CD4-positive, alpha-beta T cell treated with Interleukin-6 for 4 hours (primary cell): Measurements from ENCODE around the gene PGLYRP4.
"Not testable (repeated sequence)": the region's sequence is repeated elsewhere in the genome, so short reads cannot be mapped to it uniquely, and the experiment has no call there.

Experiments
- DNase-seq: peaks from one replicate; pipeline ENCODE4 v3.0.0-alpha.2; 2020; ENCODE audit warnings: mixed read lengths

The PGLYRP4 gene

GRCh38 chr1:153336650-153337049, 12.0 kb downstream of the PGLYRP4 start:
- no peak for DNase-seq

- no peak for DNase-seq
Measured at GRCh38 chr1:153333902-153334301, 14.7 kb downstream of the PGLYRP4 start.

- DNase-seq, result no peak
Measured at GRCh38 chr1:153324912-153325311, 23.7 kb downstream of the PGLYRP4 start.

GRCh38 chr1:153322568-153322967, 26.1 kb downstream of the PGLYRP4 start:
- no peak for DNase-seq

- DNase-seq, result not testable (repeated sequence)
Measured at GRCh38 chr1:153318145-153318544, 30.5 kb downstream of the PGLYRP4 start.

- DNase-seq, result not testable (repeated sequence)
Measured at GRCh38 chr1:153316013-153316412, 32.6 kb downstream of the PGLYRP4 start.

GRCh38 chr1:153314388-153314787, 34.3 kb downstream of the PGLYRP4 start:
- not testable (repeated sequence) for DNase-seq

GRCh38 chr1:153313288-153313687, 35.4 kb downstream of the PGLYRP4 start:
- no peak for DNase-seq

GRCh38 chr1:153312570-153313186, 36.0 kb downstream of the PGLYRP4 start, which contains the start of gene PGLYRP3:
Gene PGLYRP3, minus strand, starts transcription at chr1:153312952. Its CDS starts 2,287 bp downstream, at chr1:153310665.
- no peak for DNase-seq

- no peak for DNase-seq
Measured at GRCh38 chr1:153310526-153310925, 38.1 kb downstream of the PGLYRP4 start.

- no peak for DNase-seq
Measured at GRCh38 chr1:153309441-153309840, 39.2 kb downstream of the PGLYRP4 start.

- DNase-seq, result no peak
Measured at GRCh38 chr1:153308540-153308939, 40.1 kb downstream of the PGLYRP4 start.

GRCh38 chr1:153307221-153307600, 41.4 kb downstream of the PGLYRP4 start:
- DNase-seq, result no peak

- DNase-seq, result no peak
Measured at GRCh38 chr1:153306303-153307220, 42.1 kb downstream of the PGLYRP4 start.

GRCh38 chr1:153305682-153306081, 43.0 kb downstream of the PGLYRP4 start:
- DNase-seq, result no peak

GRCh38 chr1:153302308-153302707, 46.3 kb downstream of the PGLYRP4 start:
- DNase-seq, result no peak

- DNase-seq, result peak; percentile 20
Measured at GRCh38 chr1:153293851-153294250, 54.8 kb downstream of the PGLYRP4 start.

GRCh38 chr1:153293480-153293775, 55.2 kb downstream of the PGLYRP4 start:
- no peak for DNase-seq

GRCh38 chr1:153292740-153293479, 55.7 kb downstream of the PGLYRP4 start:
- DNase-seq, result no peak

GRCh38 chr1:153292185-153292584, 56.5 kb downstream of the PGLYRP4 start:
- DNase-seq, result no peak

- DNase-seq, result no peak
Measured at GRCh38 chr1:153291514-153291913, 57.1 kb downstream of the PGLYRP4 start.

GRCh38 chr1:153288634-153289275, 59.9 kb downstream of the PGLYRP4 start:
- DNase-seq, result peak; percentile 17
